ENCODE results near the gene GINM1.

- TF ChIP-seq CTCF (IDR thresholded peaks at IDR 0.05), result no peak
- TF ChIP-seq POLR2A (IDR thresholded peaks at IDR 0.05), result no peak
- TF ChIP-seq EP300 (IDR thresholded peaks at IDR 0.05), result no peak
Measured at GRCh38 chr6:149534742-149535141, 31.4 kb upstream of the GINM1 start.
